HepG2 (cell line): ENCODE data around the gene CERS5. TPM values are rescaled to one million over a fixed set of nuclear protein-coding genes. Genes with fewer than 3 reads are reported as not detected.

Experiments
- ATAC-seq: fragments of 200-7000 bp; cut with Tn5 transposase; 3 replicates; pipeline ENCODE4 v1.9.1; 2020; ENCODE audit warnings: mild to moderate bottlenecking, moderate library complexity
- BruUV-seq: library from RNA; stranded (reverse); fragments of 400-500 nt; replicated peaks from 2 replicates; lab custom pipeline; 2021; lab: Mats Ljungman, UMichigan
- CTCF ChIA-PET: fragments of 300-600 bp; formaldehyde crosslinking; extraction: SDS; loops from one replicate; lab custom pipeline; 2021; ENCODE audit warnings: low total read pairs, inconsistent platforms, low intra/inter-chr PET ratio; lab: Yijun Ruan, JAX
- POLR2A ChIA-PET: fragments of 350-600 bp; sonication (Branson Sonifier 250); formaldehyde crosslinking; loops from one replicate; lab custom pipeline; 2020; ENCODE audit warnings: antibody characterized with exemption, inconsistent platforms; lab: Yijun Ruan, JAX
- DNase-seq: peaks from one replicate; pipeline ENCODE4 v3.0.0-alpha.2; 2015; ENCODE audit warnings: low spot score
- FAIRE-seq: peaks from 3 replicates; lab custom pipeline; 2011; peaks lifted over from hg19 to GRCh38; lab: Jason Lieb, UNC
- H2AFZ ChIP-seq: one replicate; pipeline ENCODE4 v1.6.1; 2011; ENCODE audit warnings: low read length, inconsistent platforms
- H3K27ac ChIP-seq: fragments of 300-600 bp; 3 replicates; pipeline ENCODE4 v1.8.0; 2011; ENCODE audit warnings: mixed run types, mild to moderate bottlenecking, mixed read lengths, low read length, inconsistent platforms; ENCODE audit not compliant: insufficient read depth; ENCODE audit errors: extremely low read length
- H3K27me3 ChIP-seq, 2 experiments: fragments of 200-600 bp in 1 of 2; 2 replicates in 1 of 2; 3 replicates in 1 of 2; pipeline versions ENCODE4 v1.6.0 to v1.8.0; 2011; ENCODE audit warnings: low read length in 2 of 2, mild to moderate bottlenecking in 2 of 2, moderate library complexity in 2 of 2, inconsistent platforms in 1 of 2; ENCODE audit not compliant: insufficient read depth in 2 of 2, control insufficient read depth in 1 of 2
- H3K36me3 ChIP-seq, 2 experiments: fragments of 200-600 bp in 1 of 2; replicated peaks in 1 of 2; 2 replicates in 1 of 2; 3 replicates in 1 of 2; pipeline versions ENCODE4 v1.5.1 to v1.8.0; 2011; ENCODE audit warnings: low read length in 2 of 2, inconsistent platforms in 1 of 2; ENCODE audit not compliant: insufficient read depth in 2 of 2, control insufficient read depth in 1 of 2
- H3K4me1 ChIP-seq: 2 replicates; pipeline ENCODE4 v1.5.1; 2012; ENCODE audit warnings: low read length, inconsistent platforms; ENCODE audit not compliant: insufficient read depth
- H3K4me2 ChIP-seq: 2 replicates; pipeline ENCODE4 v1.6.0; 2011; ENCODE audit warnings: low read depth, low read length, inconsistent platforms
- H3K4me3 ChIP-seq, 3 experiments: fragments of 200-600 bp in 1 of 3; sonication (generic), shearing (Covaris generic) in 1 of 3; replicated peaks in 1 of 3; 2 replicates each; pipeline ENCODE4 v1.5.1; 2011 to 2016; ENCODE audit warnings: low read length in 3 of 3, inconsistent platforms in 2 of 3, low read depth in 2 of 3, mild to moderate bottlenecking in 2 of 3, control low read depth in 1 of 3, mixed read lengths in 1 of 3; ENCODE audit not compliant: insufficient read depth in 1 of 3
- H3K79me2 ChIP-seq: one replicate; pipeline ENCODE4 v1.6.1; 2011; ENCODE audit warnings: low read length, inconsistent platforms; ENCODE audit not compliant: insufficient read depth
- H3K9ac ChIP-seq: 2 replicates; pipeline ENCODE4 v1.6.0; 2011; ENCODE audit warnings: mild to moderate bottlenecking, low read depth, low read length, inconsistent platforms; ENCODE audit not compliant: insufficient read depth
- H3K9me3 ChIP-seq: 2 replicates; pipeline ENCODE4 v1.5.1; 2012; ENCODE audit warnings: mild to moderate bottlenecking, low read length
- H4K20me1 ChIP-seq: 2 replicates; pipeline ENCODE4 v1.6.0; 2011; ENCODE audit warnings: inconsistent platforms, mild to moderate bottlenecking, low read length, moderate library complexity; ENCODE audit not compliant: insufficient read depth
- ARNT2 ChIP-seq: sonication (generic); formaldehyde crosslinking; IDR thresholded peaks from 2 replicates; pipeline ENCODE4 v1.8.0; 2022; ENCODE audit warnings: mild to moderate bottlenecking, low read depth, missing genetic modification reagents, moderate library complexity
- LCORL ChIP-seq, 2 experiments: fragments of 450-650 bp in 1 of 2; sonication (generic) in 1 of 2; formaldehyde crosslinking in 1 of 2; IDR thresholded peaks; 2 replicates each; pipeline versions ENCODE4 v1.5.0 to v1.6.1; 2017 to 2020; ENCODE audit warnings: antibody characterized with exemption in 1 of 2, missing genetic modification reagents in 1 of 2
- MYPOP ChIP-seq: sonication (generic); formaldehyde crosslinking; IDR thresholded peaks from 2 replicates; pipeline ENCODE4 v1.8.1; 2023; ENCODE audit warnings: mild to moderate bottlenecking, moderate library complexity, missing genetic modification reagents
- NONO ChIP-seq, 2 experiments: fragments of 450-650 bp in 1 of 2; sonication (generic) in 1 of 2; formaldehyde crosslinking in 1 of 2; IDR thresholded peaks in 1 of 2; conservative IDR thresholded peaks in 1 of 2; 2 replicates each; pipeline versions ENCODE4 v1.6.1 to v1.8.0; 2017 to 2022; ENCODE audit warnings: mild to moderate bottlenecking in 1 of 2, missing genetic modification reagents in 1 of 2, moderate library complexity in 1 of 2
- SIX4 ChIP-seq: sonication (generic); formaldehyde crosslinking; IDR thresholded peaks from 2 replicates; pipeline ENCODE4 v1.4.0; 2020; ENCODE audit warnings: missing genetic modification reagents
- ZBTB20 ChIP-seq: sonication (generic); formaldehyde crosslinking; IDR thresholded peaks from 2 replicates; pipeline ENCODE4 v1.8.1; 2023; ENCODE audit warnings: missing genetic modification reagents, low read depth, mild to moderate bottlenecking, borderline replicate concordance
- ZNF17 ChIP-seq: sonication (generic); formaldehyde crosslinking; IDR thresholded peaks from 2 replicates; pipeline ENCODE4 v1.5.0; 2020; ENCODE audit warnings: mild to moderate bottlenecking, missing genetic modification reagents
- ZNF572 ChIP-seq: sonication (generic); formaldehyde crosslinking; IDR thresholded peaks from 2 replicates; pipeline ENCODE4 v1.5.1; 2020; ENCODE audit warnings: mild to moderate bottlenecking, missing genetic modification reagents
- WGBS: methylation state at CpG from one replicate; pipeline ENCODE4 v1.1.6; 2017; ENCODE audit warnings: low lambda C conversion rate; 5-methylcytosine and 5-hydroxymethylcytosine counted together
- in situ Hi-C: cut with HindIII; loops from 2 replicates; pipeline ENCODE4 v1.10.0; 2017; ENCODE audit warnings: low pct_unique_long_range_greater_than_20kb; ENCODE audit not compliant: extremely low pct_ligation_motif_present
- intact Hi-C: fragments of 100-400 bp; cut with micrococcal nuclease; formaldehyde crosslinking; loops from one replicate; pipeline ENCODE4 v1.10.0; 2022; ENCODE audit not compliant: unreplicated experiment
- polyA plus RNA-seq, 8 experiments: library from polyadenylated mRNA; depleted of rRNA in 3 of 8; stranded (reverse) in 7 of 8; unstranded in 1 of 8; fragments of >200 nt; fragmentation: Illumina TruSeq in 4 of 8; extraction: Trizol in 4 of 8; gene quantifications; 2 replicates each; pipeline versions ENCODE4 v1.2.1 to v1.2.3, GENCODE V29; 2011 to 2016; ENCODE audit warnings: low read depth in 4 of 8, missing spikeins in 1 of 8, mixed read lengths in 1 of 8; ENCODE audit not compliant: insufficient read depth in 1 of 8
- total RNA-seq, 5 experiments: library from RNA; depleted of rRNA; stranded (reverse); fragments of >200 nt; fragmentation: Illumina TruSeq; extraction: Trizol; gene quantifications; 2 replicates each; pipeline ENCODE4 v1.2.3, GENCODE V29; 2016; ENCODE audit warnings: low read depth in 1 of 5

Gene CERS5
- total and polyA plus RNA-seq, 2 of the 13 experiments (the other 11 are each of a cell fraction or from before 2014, with no cell fraction given): 22.3 to 48.8 TPM

- ChIA-PET POLR2A (interaction anchor here (0.7 to 7.6 kb wide), 24 partner anchors 9 to 1201 kb away, joined by 3 to 265 read pairs (median 5); partner anchors contain the start of genes CERS5, FAM186A, GPD1 and LIMA1), CTCF (interaction anchor here (1.3 to 1.5 kb wide), 2 partner anchors 22 to 37 kb away, joined by 4 to 7 read pairs; no protein-coding TSS in a partner anchor)
- FAIRE-seq (no peak), ATAC-seq (peak; percentile 2)
- WGBS: 26% methylated on average over 14 of the region's 19 CpGs
- H3K36me3 ChIP-seq: peaks cover 1 to 3% of the 10 kb centered on the region in 2 experiments; a peak in 2 of 5 replicates
- BruUV-seq: no TSS peak
- H3K9me3 ChIP-seq: no peaks in the 10 kb centered on the region
- peaks cover 56% of the 10 kb centered on the region for H3K4me1 ChIP-seq
- H3K9ac ChIP-seq: peak overlapping the region; percentile 69
- H3K4me2 ChIP-seq: peak overlapping the region; percentile 95
- no peaks in the 10 kb centered on the region for H4K20me1 ChIP-seq
- peak overlapping the region; percentile 9 for H2AFZ ChIP-seq
- no peaks in the 10 kb centered on the region; a peak in 1 of 5 replicates for H3K27me3 ChIP-seq
- peak overlapping the region; percentile 95 for H3K27ac ChIP-seq
- peaks cover 16% of the 10 kb centered on the region for H3K79me2 ChIP-seq
- TF ChIP-seq NONO (IDR thresholded peaks at IDR 0.05) (no peak), NONO (CRISPR knock-in tag; conservative IDR thresholded peaks at IDR 0.05) (0 out of 2 replicates have a peak, but pooled peaks have one; percentile 16), ZNF17 (CRISPR knock-in tag) (no peak), MYPOP (CRISPR knock-in tag) (no peak), SIX4 (CRISPR knock-in tag) (no peak), ZNF572 (CRISPR knock-in tag) (no peak), LCORL (IDR thresholded peaks at IDR 0.05) (no peak), LCORL (CRISPR knock-in tag; IDR thresholded peaks at IDR 0.05) (0 out of 2 replicates have a peak, but pooled peaks have one; percentile 3), ARNT2 (CRISPR knock-in tag) (0 out of 2 replicates have a peak, but pooled peaks have one; percentile 0), ZBTB20 (CRISPR knock-in tag) (0 out of 2 replicates have a peak, but pooled peaks have one; percentile 5)
- TF ChIP-seq, all 625 proteins: peak for 4
- peak overlapping the region in 2 of 3 experiments; percentile 50 to 72; a peak in 4 of 6 replicates for H3K4me3 ChIP-seq
- intact Hi-C loops (loop anchor here (2.0 kb wide), 1 partner anchor 27 kb away; the partner anchor contains the start of gene SMARCD1), in situ Hi-C loops (no loop called here)
- DNase-seq: no peak
These were observed 55.8 kb downstream of the CERS5 start for GRCh38 chr12:50111395-50111692.
